Renal pelvis (tissue), 12 donors: ENCODE measurements around the gene RPS6KB2. TPM values are rescaled to one million over a fixed set of nuclear protein-coding genes. Genes with fewer than 3 reads are reported as not detected.

Experiments
- DNase-seq: peaks from one replicate; pipeline ENCODE4 v3.0.0-alpha.2; 2013
- long read RNA-seq, 16 experiments: transcript quantifications; one replicate each; lab custom pipeline, GENCODE V29; 2026
- polyA plus RNA-seq, 3 donors: library from polyadenylated mRNA; unstranded; fragments of 120-200 nt; gene quantifications; one replicate each; pipeline ENCODE4 v1.2.1, GENCODE V29; 2013; ENCODE audit not compliant: insufficient read length in 3 of 3

RPS6KB2 gene
- polyA plus RNA-seq: 10 to 100 TPM; 39.7 to 51.2 (median 48.3) TPM
- long read RNA-seq, donor 1, transcript RPS6KB2-201 (15 exons, 1,733 nt): major isoform, 10 of 13 reads
- long read RNA-seq, donor 1, partial matches to known transcripts: 0 of 13 reads
- long read RNA-seq, donor 1, other reads (novel, unspliced or antisense): 0 of 13 reads
- long read RNA-seq, donor 2, transcript RPS6KB2-201 (15 exons, 1,733 nt): major isoform, 16 of 21 reads
- long read RNA-seq, donor 2, partial matches to known transcripts: 5 of 21 reads
- long read RNA-seq, donor 2, other reads (novel, unspliced or antisense): 0 of 21 reads
- long read RNA-seq, donor 3, transcript RPS6KB2-201 (15 exons, 1,733 nt): major isoform, 13 of 13 reads
- long read RNA-seq, donor 3, partial matches to known transcripts: 0 of 13 reads
- long read RNA-seq, donor 3, other reads (novel, unspliced or antisense): 0 of 13 reads
- long read RNA-seq, donor 4, transcript RPS6KB2-201 (15 exons, 1,733 nt): major isoform, 9 of 10 reads
- long read RNA-seq, donor 4, partial matches to known transcripts: 0 of 10 reads
- long read RNA-seq, donor 4, other reads (novel, unspliced or antisense): 0 of 10 reads
- long read RNA-seq, donor 5, partial matches to known transcripts: 0 of 4 reads
- long read RNA-seq, donor 5, other reads (novel, unspliced or antisense): 0 of 4 reads
- long read RNA-seq, donor 6, transcript RPS6KB2-201 (15 exons, 1,733 nt): major isoform, 10 of 75 reads
- long read RNA-seq, donor 6, partial matches to known transcripts: 65 of 75 reads
- long read RNA-seq, donor 6, other reads (novel, unspliced or antisense): 0 of 75 reads
- long read RNA-seq, donor 7, transcript RPS6KB2-201 (15 exons, 1,733 nt): major isoform, 6 of 27 reads
- long read RNA-seq, donor 7, partial matches to known transcripts: 21 of 27 reads
- long read RNA-seq, donor 7, other reads (novel, unspliced or antisense): 0 of 27 reads
- long read RNA-seq, donor 8, partial matches to known transcripts: 5 of 9 reads
- long read RNA-seq, donor 8, other reads (novel, unspliced or antisense): 0 of 9 reads
- long read RNA-seq, donor 9, transcript RPS6KB2-201 (15 exons, 1,733 nt): major isoform, 13 of 13 reads
- long read RNA-seq, donor 9, partial matches to known transcripts: 0 of 13 reads
- long read RNA-seq, donor 9, other reads (novel, unspliced or antisense): 0 of 13 reads
- long read RNA-seq, donor 10, partial matches to known transcripts: 14 of 17 reads
- long read RNA-seq, donor 10, other reads (novel, unspliced or antisense): 0 of 17 reads
- long read RNA-seq, donor 11, partial matches to known transcripts: 0 of 4 reads
- long read RNA-seq, donor 11, other reads (novel, unspliced or antisense): 0 of 4 reads
- long read RNA-seq, donor 12, transcript RPS6KB2-201 (15 exons, 1,733 nt): major isoform, 10 of 20 reads
- long read RNA-seq, donor 12, partial matches to known transcripts: 10 of 20 reads
- long read RNA-seq, donor 12, other reads (novel, unspliced or antisense): 0 of 20 reads
- long read RNA-seq, donor 13, partial matches to known transcripts: 0 of 3 reads
- long read RNA-seq, donor 13, other reads (novel, unspliced or antisense): 0 of 3 reads
- long read RNA-seq, donor 14: 0 reads
- long read RNA-seq, donor 15, transcript RPS6KB2-201 (15 exons, 1,733 nt): major isoform, 11 of 17 reads
- long read RNA-seq, donor 15, partial matches to known transcripts: 5 of 17 reads
- long read RNA-seq, donor 15, other reads (novel, unspliced or antisense): 0 of 17 reads
- long read RNA-seq, donor 16, transcript RPS6KB2-201 (15 exons, 1,733 nt): major isoform, 6 of 12 reads
- long read RNA-seq, donor 16, partial matches to known transcripts: 5 of 12 reads
- long read RNA-seq, donor 16, other reads (novel, unspliced or antisense): 0 of 12 reads

DNA sequence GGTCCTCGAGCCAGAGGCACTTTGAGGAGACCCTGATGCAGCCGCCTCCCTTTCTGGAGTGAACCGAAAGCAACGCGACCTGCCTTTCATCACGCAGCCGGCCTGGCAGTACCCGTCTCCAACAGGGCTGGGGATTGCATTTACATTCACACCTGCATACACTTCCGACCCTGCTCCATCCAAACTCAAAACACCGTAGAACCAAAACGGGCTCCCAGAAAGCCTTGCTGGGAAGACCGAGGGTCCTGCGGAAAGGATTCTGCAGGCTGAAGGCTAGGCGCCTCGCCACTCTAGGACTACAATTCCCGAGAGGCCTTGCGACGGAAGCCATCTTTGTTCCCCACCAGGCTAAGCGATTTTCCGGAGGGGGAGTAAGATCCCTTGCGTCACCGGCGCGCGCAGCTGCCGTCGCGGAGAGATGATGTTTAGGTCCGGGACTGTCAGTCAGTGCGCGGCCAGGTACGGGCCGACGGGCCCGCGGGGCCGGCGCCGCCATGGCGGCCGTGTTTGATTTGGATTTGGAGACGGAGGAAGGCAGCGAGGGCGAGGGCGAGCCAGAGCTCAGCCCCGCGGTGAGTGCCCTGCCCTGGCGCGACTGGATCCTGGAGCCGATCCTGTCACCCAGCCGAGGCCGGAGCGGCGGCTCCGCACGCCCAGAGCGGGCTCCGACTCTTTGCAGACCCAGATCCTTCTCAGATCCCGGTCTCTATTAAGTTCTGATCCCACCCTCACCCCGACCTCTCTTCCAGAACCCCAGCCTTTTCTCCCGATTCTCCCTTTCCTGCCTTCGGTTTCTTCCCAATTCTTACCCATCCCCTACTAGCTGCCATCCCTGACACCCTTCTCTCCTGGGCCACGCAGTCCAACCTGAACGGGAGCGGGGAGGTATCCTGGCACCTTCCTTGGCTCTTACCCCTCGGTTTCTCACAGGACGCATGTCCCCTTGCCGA, at the start of gene RPS6KB2:
Gene RPS6KB2 (plus strand): TSS at position 443 of the 950 bp plus-strand sequence. CDS start 52 bp downstream, at position 495.
- DNase-seq: peak; percentile 97

- DNase-seq: no peak
Measured at GRCh38 chr11:67378544-67378943, 49.8 kb upstream of the RPS6KB2 start.

GRCh38 chr11:67379061-67380058, 48.9 kb upstream of the RPS6KB2 start:
- DNase-seq: no peak

DNA sequence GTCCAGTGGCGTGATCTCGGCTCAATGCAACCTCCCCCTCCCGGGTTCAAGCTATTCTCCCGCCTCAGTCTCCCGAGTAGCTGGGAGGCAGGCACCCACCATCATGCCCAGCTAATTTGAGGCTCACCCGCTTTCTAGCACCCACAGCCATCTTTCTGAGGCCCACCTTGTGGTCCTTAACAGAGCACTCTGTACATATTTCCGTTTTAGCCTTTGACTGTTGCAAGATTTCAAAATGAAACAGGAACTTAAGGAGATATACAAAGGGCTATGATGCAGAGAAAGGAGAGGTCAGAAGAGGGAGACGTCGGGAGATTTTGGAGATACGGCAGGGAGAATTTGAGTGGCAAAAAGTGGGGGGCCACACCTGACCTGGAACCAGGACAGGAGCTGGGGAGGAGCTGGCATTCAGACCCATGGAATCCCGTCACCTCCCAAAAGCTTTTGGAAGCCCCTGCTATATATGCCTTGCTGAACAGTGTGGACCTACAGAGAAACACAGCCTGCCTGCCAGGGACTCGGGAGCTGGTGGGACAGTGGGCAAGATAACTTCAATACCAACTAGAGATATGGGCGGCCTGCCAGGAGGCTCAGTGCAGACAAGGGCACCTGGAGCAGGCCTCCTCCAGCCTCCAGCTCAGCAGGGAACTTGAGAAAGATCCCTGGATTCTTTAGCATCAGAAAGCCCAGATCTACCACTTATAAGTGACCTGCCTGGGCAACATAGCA, 46.9 kb upstream of the RPS6KB2 start:
- DNase-seq: no peak

DNA sequence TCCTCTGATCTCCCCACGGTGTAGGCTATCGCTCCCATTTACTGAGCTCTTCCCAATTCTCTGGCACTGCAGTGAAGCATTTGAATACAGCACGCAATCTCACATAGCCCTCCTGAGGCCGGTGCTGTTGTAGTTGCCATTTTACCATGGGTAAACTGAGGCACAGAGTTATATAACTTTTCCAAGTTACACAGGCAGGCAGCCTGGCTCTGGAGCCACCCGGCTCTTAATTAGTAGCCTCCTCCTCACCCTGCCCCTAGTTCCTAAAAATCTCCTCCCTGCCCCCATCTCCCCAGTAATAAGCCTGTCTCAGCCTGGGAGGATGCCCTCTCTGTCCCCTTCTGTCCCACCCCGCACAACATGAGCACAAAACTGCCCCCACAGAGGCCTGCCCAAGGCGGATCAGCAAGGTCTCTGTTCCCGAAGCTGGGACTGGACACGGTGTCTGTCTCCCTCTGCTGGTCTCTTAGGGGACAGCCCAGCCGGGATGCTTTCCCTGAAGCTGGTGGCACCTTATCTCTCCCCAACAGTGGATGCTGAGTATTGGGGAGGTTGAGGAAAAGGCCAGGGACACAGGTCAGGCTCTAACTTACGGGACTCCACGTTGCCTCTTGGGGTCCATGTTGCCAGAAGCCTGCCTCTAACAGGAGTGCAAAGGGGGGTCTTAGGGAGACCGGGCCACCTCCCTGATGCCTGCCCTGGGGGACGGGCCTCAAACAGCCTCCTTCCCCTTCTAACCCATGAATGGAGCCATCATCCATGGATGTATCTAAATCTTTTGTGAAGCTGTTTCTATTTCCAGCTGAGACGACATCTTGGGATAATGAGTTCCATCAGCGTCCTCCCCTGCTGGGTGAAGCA, 45.8 kb upstream of the RPS6KB2 start:
- DNase-seq: no peak

GRCh38 chr11:67384851-67385366, 43.4 kb upstream of the RPS6KB2 start:
- DNase-seq: no peak

- no peak for DNase-seq
Measured at GRCh38 chr11:67387069-67387468, 41.2 kb upstream of the RPS6KB2 start.

DNA sequence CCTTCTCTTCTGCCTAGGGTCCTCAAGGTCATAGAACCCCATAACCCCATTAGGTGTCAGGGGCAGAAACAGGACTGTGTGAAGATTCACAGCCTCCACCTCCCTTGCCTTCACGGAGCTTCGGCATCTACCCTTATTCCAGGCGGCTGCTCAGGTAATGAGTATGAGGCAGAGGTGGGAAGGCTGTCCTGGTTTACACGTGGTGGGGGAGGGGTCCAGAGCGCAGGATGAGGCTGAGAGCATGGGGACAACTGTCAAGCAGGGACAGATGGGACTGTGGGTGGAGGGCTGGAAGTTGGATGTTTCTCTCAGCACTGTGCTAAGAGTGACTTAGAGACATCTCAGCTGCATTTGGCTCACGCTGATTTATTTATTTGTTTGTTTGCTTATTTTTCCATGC, 40.8 kb upstream of the RPS6KB2 start:
- DNase-seq: no peak

GRCh38 chr11:67389477-67389876, 38.8 kb upstream of the RPS6KB2 start:
- DNase-seq: no peak

DNA sequence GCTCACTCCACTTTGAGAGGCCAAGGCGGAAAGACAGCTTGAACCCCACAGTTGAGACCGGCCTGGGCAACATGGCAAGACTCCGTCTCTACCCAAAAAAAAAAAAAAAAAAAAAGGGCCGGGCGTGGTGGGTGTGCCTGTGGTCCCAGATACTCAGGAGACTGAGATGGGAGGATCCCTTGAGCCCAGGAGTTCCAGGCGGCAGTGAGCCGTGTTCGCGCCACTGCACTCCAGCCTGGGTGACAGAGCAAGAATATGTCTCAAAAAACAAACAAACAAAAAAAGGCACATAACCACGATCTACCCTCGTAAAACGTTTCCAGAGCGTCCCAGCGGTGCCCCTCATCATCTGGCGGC, 37.4 kb upstream of the RPS6KB2 start:
- no peak for DNase-seq

DNA sequence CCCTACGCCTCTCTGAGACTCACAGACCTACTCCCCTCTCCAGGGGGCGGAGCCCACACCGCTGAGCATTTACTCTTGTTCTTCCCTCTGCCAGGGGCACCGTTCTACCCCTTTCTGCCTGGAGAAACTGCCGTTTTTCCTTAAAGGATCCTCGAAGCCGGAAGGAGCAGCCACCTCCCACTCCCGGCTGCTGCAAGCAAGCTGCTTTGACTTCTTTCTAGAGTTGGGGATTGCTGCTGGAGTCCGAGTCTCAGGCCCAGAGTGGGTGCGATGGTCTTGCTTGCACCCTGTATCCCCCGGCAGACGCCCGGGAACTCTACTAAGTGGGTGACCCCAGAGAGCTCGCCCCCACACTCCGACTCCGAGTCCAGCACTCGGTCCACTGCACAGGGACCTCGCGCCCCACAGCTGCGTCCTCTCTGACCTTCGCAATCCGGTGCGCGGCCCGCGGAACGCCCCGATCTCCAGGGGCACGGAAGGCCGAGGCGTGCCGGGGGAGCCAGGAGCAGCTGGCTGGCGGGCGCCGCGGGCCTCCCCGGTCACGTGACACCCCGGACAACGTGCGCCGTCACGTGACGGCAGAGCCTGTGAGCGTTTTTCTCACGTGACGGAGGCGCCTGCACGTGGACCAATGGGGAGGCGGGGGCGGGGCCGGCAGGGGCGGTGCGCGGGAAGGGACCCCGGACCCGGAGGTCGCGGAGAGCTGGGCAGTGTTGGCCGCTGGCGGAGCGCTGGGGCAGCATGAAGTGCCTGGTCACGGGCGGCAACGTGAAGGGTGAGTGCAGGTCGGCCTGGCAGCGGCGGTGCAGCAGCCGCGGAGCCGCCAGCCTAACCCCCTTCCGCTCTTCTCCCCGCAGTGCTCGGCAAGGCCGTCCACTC, 36.8 kb upstream of the RPS6KB2 start, which contains the start of gene RAD9A:
Gene RAD9A (plus strand): TSS at position 683 of the 879 bp plus-strand sequence. CDS start 59 bp downstream, at position 742.
- DNase-seq: peak; percentile 96

GRCh38 chr11:67392183-67392715, 36.0 kb upstream of the RPS6KB2 start:
- no peak for DNase-seq

DNA sequence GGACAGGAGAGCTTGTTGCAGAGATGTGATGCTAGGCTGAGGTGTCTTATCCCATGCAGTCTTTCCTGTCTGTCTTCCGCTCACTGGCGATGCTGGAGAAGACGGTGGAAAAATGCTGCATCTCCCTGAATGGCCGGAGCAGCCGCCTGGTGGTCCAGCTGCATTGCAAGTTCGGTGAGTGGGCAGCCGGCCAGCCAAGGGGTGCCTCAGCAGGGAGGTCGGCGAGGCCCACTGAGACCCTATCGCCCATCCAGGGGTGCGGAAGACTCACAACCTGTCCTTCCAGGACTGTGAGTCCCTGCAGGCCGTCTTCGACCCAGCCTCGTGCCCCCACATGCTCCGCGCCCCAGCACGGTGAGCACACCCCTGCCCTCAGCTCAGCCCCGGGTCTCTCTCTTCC, 34.9 kb upstream of the RPS6KB2 start:
- DNase-seq: no peak

DNA sequence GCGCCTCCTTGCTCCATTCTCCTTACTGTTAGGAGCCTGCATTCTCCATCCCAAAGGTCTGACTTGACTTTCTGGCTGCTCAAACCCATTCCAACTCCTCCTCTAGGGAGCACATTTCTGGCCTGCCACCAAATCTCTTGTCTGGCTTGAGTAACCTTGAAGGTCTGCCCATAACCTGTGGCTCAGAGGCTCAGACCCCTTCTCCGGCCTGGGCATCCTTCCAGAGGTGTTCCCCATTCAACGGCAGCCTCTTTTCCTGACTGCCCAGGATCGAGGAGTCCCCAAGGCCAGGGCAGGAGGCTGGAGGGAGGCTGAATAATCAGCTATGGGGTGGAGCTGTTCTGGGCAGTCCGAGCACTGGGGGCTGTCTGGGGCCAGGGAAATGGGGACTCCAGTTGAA, 34.3 kb upstream of the RPS6KB2 start:
- no peak for DNase-seq
